HL-60 (cell line): ENCODE data around the gene TMEM108.

Experiments used
- DNase-seq, 2 experiments: peaks; one replicate each; pipeline ENCODE4 v3.0.0-alpha.2; 2010 to 2020; ENCODE audit warnings: low read depth in 1 of 2, low spot score in 1 of 2
- H3K27ac ChIP-seq: fragments of 250-450 bp; sonication (Bioruptor Pico); replicated peaks from 2 replicates; pipeline ENCODE4 v1.5.1; 2020; ENCODE audit warnings: mild to moderate bottlenecking, moderate library complexity
- H3K27me3 ChIP-seq: fragments of 250-450 bp; sonication (Bioruptor Pico); 2 replicates; pipeline ENCODE4 v1.5.1; 2021; ENCODE audit warnings: mild to moderate bottlenecking, moderate library complexity; ENCODE audit not compliant: insufficient read depth, poor library complexity, severe bottlenecking
- H3K4me3 ChIP-seq: replicated peaks from 2 replicates; pipeline ENCODE4 v1.5.1; 2011; ENCODE audit warnings: mild to moderate bottlenecking, control low read depth, low read length; ENCODE audit not compliant: insufficient read depth
- CTCF ChIP-seq: IDR thresholded peaks from one replicate; pipeline ENCODE4 v1.5.1; 2011; ENCODE audit warnings: low read length, control low read depth, inconsistent platforms; ENCODE audit not compliant: insufficient read depth
- GABPA ChIP-seq: IDR thresholded peaks from 2 replicates; pipeline ENCODE4 v1.6.1; 2012; ENCODE audit warnings: low read depth
- POLR2AphosphoS5 ChIP-seq: IDR thresholded peaks from 2 replicates; pipeline ENCODE4 v1.6.1; 2012; ENCODE audit warnings: low read depth
- SPI1 ChIP-seq: IDR thresholded peaks from 2 replicates; pipeline ENCODE4 v1.6.1; 2012; ENCODE audit warnings: low read depth, mild to moderate bottlenecking, borderline replicate concordance
- TF ChIP-seq, protein P1 (sequence below): IDR thresholded peaks from 2 replicates; pipeline ENCODE4 v1.6.1; 2012; ENCODE audit warnings: low read depth; ENCODE audit not compliant: insufficient replicate concordance

TMEM108 gene

DNA sequence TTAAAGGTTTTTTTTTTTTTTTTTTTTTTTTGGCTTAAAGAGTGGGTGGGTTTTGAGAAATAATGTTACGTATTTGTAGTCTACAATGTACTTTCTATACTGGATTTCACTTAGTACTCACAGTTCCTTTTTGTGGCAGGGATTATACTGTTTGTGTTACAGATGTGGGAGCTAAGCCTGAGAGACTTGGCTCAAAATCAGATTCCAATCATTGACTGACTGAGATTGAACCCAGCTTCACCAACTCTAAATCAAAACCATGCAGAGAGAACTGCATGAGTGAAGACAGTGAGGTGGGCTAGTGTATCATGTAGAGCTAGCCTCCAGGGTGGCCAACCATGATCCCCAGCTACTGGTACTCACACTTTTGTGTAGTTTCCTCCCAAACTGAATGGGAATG, 68.0 kb downstream of the TMEM108 start:
- TF ChIP-seq GABPA: no peak
- no peak for TF ChIP-seq POLR2AphosphoS5
- TF ChIP-seq SPI1: no peak
- TF ChIP-seq CTCF: no peak
- TF ChIP-seq, protein P1, sequence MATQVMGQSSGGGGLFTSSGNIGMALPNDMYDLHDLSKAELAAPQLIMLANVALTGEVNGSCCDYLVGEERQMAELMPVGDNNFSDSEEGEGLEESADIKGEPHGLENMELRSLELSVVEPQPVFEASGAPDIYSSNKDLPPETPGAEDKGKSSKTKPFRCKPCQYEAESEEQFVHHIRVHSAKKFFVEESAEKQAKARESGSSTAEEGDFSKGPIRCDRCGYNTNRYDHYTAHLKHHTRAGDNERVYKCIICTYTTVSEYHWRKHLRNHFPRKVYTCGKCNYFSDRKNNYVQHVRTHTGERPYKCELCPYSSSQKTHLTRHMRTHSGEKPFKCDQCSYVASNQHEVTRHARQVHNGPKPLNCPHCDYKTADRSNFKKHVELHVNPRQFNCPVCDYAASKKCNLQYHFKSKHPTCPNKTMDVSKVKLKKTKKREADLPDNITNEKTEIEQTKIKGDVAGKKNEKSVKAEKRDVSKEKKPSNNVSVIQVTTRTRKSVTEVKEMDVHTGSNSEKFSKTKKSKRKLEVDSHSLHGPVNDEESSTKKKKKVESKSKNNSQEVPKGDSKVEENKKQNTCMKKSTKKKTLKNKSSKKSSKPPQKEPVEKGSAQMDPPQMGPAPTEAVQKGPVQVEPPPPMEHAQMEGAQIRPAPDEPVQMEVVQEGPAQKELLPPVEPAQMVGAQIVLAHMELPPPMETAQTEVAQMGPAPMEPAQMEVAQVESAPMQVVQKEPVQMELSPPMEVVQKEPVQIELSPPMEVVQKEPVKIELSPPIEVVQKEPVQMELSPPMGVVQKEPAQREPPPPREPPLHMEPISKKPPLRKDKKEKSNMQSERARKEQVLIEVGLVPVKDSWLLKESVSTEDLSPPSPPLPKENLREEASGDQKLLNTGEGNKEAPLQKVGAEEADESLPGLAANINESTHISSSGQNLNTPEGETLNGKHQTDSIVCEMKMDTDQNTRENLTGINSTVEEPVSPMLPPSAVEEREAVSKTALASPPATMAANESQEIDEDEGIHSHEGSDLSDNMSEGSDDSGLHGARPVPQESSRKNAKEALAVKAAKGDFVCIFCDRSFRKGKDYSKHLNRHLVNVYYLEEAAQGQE: no peak
- DNase-seq: no peak
- no peaks in the 10 kb centered on the region for H3K27me3 ChIP-seq

GRCh38 chr3:133112666-133113065, 74.5 kb downstream of the TMEM108 start:
- no peak for TF ChIP-seq SPI1
- TF ChIP-seq, protein P1: no peak
- TF ChIP-seq POLR2AphosphoS5: no peak
- no peak for TF ChIP-seq CTCF
- TF ChIP-seq GABPA: no peak
- Histone ChIP-seq H3K4me3 (no peak overlapping the region), H3K27ac (no peak overlapping the region), H3K27me3 (no peaks in the 10 kb centered on the region)
- no peak for DNase-seq

More for the DNA sequence above, 68.0 kb downstream of the TMEM108 start:
- Histone ChIP-seq H3K4me3 (no peak overlapping the region), H3K27ac (no peak overlapping the region)

DNA sequence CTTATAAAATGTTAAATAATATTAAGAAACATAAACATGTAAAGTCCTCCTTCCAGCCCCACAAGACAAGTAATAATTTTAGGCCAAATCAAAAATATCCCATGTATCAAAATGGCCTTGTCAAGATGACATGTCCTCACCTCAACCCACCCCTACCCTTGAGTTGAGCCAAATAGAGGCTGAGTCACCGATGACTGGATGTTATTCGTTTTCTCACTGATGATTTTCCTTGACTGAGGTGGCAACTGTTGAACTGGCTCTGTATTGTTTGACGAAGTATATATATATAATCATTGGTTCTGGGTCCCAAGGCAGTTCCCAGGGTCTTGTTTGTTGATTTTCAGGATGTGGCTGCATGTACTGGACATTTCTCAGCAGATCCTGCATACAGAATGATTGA, 75.3 kb downstream of the TMEM108 start:
- H3K27ac ChIP-seq: no peak overlapping the region
- no peaks in the 10 kb centered on the region for H3K27me3 ChIP-seq
- DNase-seq: no peak
- no peak overlapping the region for H3K4me3 ChIP-seq
- no peak for TF ChIP-seq SPI1
- TF ChIP-seq CTCF: no peak
- TF ChIP-seq POLR2AphosphoS5: no peak
- TF ChIP-seq, protein P1: no peak
